ENCODE data around the gene PTPRN2. TPM values are rescaled to one million over a fixed set of nuclear protein-coding genes. Genes with fewer than 3 reads are reported as not detected.

The PTPRN2 gene
- polyA plus RNA-seq, 1 experiment, result 0.31 TPM

DNA sequence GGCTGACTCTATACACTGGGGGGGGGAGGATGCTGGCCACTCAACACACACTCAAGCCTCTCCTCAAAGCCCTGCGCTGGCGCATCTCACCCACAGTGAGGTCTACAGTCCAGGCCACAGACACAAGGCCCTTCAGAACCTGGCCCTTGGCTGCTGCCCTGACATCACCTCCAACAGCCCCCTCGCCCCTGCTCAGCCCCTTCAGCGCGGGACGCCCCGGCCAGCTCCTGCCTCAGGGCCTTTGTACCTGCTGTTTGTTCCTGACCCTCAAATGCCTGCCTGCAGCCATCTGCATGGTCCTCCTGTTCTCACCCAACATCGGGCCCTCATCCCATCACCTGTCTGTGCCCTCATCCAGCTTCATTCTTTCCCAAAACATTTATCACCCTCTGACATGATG is 678.3 kb downstream of the PTPRN2 start:
- ChIA-PET POLR2A (no interaction called here), CTCF (no interaction called here)
- DNase-seq (ENCODE audit: low read depth), result no peak
- Histone ChIP-seq H3K36me3 (ENCODE audit: control insufficient read depth, insufficient read depth, low read length) (no peaks in the 10 kb centered on the region), H3K27me3 (ENCODE audit: control insufficient read depth, insufficient read depth, low read length) (no peaks in the 10 kb centered on the region), H3K4me3 (ENCODE audit: low read depth, low read length) (no peak overlapping the region)
- TF ChIP-seq CTCF (IDR thresholded peaks at IDR 0.05; ENCODE audit: insufficient read depth, low read depth, low read length), result no peak

- POLR2A ChIA-PET, result no interaction called here
- Histone ChIP-seq H3K4me3 (ENCODE audit: low read depth, low read length) (no peak overlapping the region), H3K36me3 (ENCODE audit: control insufficient read depth, insufficient read depth, low read length) (no peaks in the 10 kb centered on the region), H3K27me3 (ENCODE audit: control insufficient read depth, insufficient read depth, low read length) (no peaks in the 10 kb centered on the region)
- no peak for TF ChIP-seq CTCF (IDR thresholded peaks at IDR 0.05; ENCODE audit: insufficient read depth, low read depth, low read length)
- no peak for DNase-seq (ENCODE audit: low read depth)
- CTCF ChIA-PET, result no interaction called here
Measured at GRCh38 chr7:157908006-157908782, 679.4 kb downstream of the PTPRN2 start.

- H3K4me3 ChIP-seq (ENCODE audit: low read depth, low read length), result no peak overlapping the region
- DNase-seq (ENCODE audit: low read depth), result no peak
- TF ChIP-seq CTCF (IDR thresholded peaks at IDR 0.05; ENCODE audit: insufficient read depth, low read depth, low read length), result no peak
- CTCF ChIA-PET, result no interaction called here
- no peaks in the 10 kb centered on the region for H3K36me3 ChIP-seq (ENCODE audit: control insufficient read depth, insufficient read depth, low read length)
- POLR2A ChIA-PET, result no interaction called here
- no peaks in the 10 kb centered on the region for H3K27me3 ChIP-seq (ENCODE audit: control insufficient read depth, insufficient read depth, low read length)
Measured at GRCh38 chr7:157907091-157907490, 680.5 kb downstream of the PTPRN2 start.

DNA sequence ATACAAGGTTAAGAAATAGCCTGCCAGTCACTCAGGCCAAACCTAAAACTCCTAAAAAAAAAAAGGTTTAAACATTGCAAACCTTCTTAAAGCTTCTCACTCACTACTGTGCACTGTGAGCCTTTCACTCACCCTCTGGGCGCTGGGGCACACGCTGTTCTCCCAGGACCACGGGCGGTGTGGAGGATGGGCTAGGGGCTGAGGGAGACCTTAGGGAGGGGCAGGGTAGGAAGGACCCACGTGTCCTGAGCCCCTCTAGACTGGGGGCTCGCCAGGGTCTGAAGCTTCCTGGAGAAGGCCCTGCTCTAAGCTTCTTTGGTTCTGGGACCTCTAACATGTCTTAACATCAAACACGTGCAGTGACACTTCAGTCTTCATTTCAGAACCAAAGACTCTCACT is 681.0 kb downstream of the PTPRN2 start:
- no peak for TF ChIP-seq CTCF (IDR thresholded peaks at IDR 0.05; ENCODE audit: insufficient read depth, low read depth, low read length)
- no peak for DNase-seq (ENCODE audit: low read depth)
- Histone ChIP-seq H3K4me3 (ENCODE audit: low read depth, low read length) (no peak overlapping the region), H3K27me3 (ENCODE audit: control insufficient read depth, insufficient read depth, low read length) (no peaks in the 10 kb centered on the region), H3K36me3 (ENCODE audit: control insufficient read depth, insufficient read depth, low read length) (no peaks in the 10 kb centered on the region)
- CTCF ChIA-PET, result no interaction called here
- POLR2A ChIA-PET, result no interaction called here

- TF ChIP-seq CTCF (IDR thresholded peaks at IDR 0.05; ENCODE audit: insufficient read depth, low read depth, low read length), result no peak
- no peak for DNase-seq (ENCODE audit: low read depth)
- ChIA-PET POLR2A (no interaction called here), CTCF (no interaction called here)
- Histone ChIP-seq H3K27me3 (ENCODE audit: control insufficient read depth, insufficient read depth, low read length) (no peaks in the 10 kb centered on the region), H3K36me3 (ENCODE audit: control insufficient read depth, insufficient read depth, low read length) (no peaks in the 10 kb centered on the region), H3K4me3 (ENCODE audit: low read depth, low read length) (no peak overlapping the region)
Measured at GRCh38 chr7:157905651-157906461, 681.8 kb downstream of the PTPRN2 start.

Measured in BJ (cell line).